A549 (cell line): ENCODE measurements around the gene FMNL2.

ENCODE experiments used
- CTCF ChIP-seq: fragments of >200 bp; sonication (Bioruptor Twin); formaldehyde crosslinking; IDR thresholded peaks from 3 replicates; pipeline ENCODE4 v1.5.1; 2016
- ELK1 ChIP-seq: fragments of 150-350 bp; IDR thresholded peaks from 2 replicates; pipeline ENCODE4 v1.6.1; 2014; ENCODE audit warnings: low read depth, mild to moderate bottlenecking, low read length
- EP300 ChIP-seq, 2 experiments: fragments of >200 bp; sonication (Bioruptor Twin); formaldehyde crosslinking; IDR thresholded peaks; 2 replicates in 1 of 2; 3 replicates in 1 of 2; pipeline ENCODE4 v1.6.1; 2016 to 2017
- POLR2A ChIP-seq: IDR thresholded peaks from 2 replicates; pipeline ENCODE4 v1.6.1; 2012; ENCODE audit warnings: mild to moderate bottlenecking, low read length
- SMC3 ChIP-seq: fragments of >200 bp; sonication (Bioruptor Twin); formaldehyde crosslinking; IDR thresholded peaks from 3 replicates; pipeline ENCODE4 v1.6.1; 2018; ENCODE audit warnings: inconsistent platforms
- ZNF302 ChIP-seq: fragments of 250-450 bp; sonication (Bioruptor Pico); IDR thresholded peaks from 2 replicates; pipeline ENCODE4 v1.9.0; 2021; ENCODE audit warnings: inconsistent platforms, mild to moderate bottlenecking, moderate library complexity

GRCh38 chr2:152569186-152569585, 234.2 kb downstream of the FMNL2 start:
- TF ChIP-seq POLR2A = no peak
- no peak for TF ChIP-seq CTCF
- TF ChIP-seq SMC3 = no peak
- TF ChIP-seq ZNF302 (CRISPR knock-in tag) = no peak
- no peak for TF ChIP-seq ELK1
- TF ChIP-seq EP300 (IDR thresholded peaks at IDR 0.05) = no peak
